22Rv1 (cell line): ENCODE data around the gene IGFL4.

Source experiments
- CTCF ChIP-seq: fragments of 450-650 bp; IDR thresholded peaks from 2 replicates; pipeline ENCODE4 v1.5.1; 2017; ENCODE audit warnings: mild to moderate bottlenecking
- ZFX ChIP-seq: fragments of 450-650 bp; IDR thresholded peaks from 2 replicates; pipeline ENCODE4 v1.6.1; 2017; ENCODE audit warnings: antibody characterized with exemption, borderline replicate concordance

GRCh38 chr19:46025835-46026234 lies 15.0 kb downstream of the IGFL4 start:
- no peak for TF ChIP-seq CTCF
- TF ChIP-seq ZFX: no peak
